K562 (cell line): Measurements from ENCODE around the gene LRRC4C.

Experiments
- BCLAF1 ChIP-seq, 2 experiments: fragments of 450-650 bp in 1 of 2; IDR thresholded peaks; 2 replicates each; pipeline ENCODE4 v1.6.1; 2011 to 2017; ENCODE audit warnings: low read depth in 2 of 2, antibody characterized with exemption in 1 of 2, borderline replicate concordance in 1 of 2, low read length in 1 of 2, mild to moderate bottlenecking in 1 of 2, mixed read lengths in 1 of 2; ENCODE audit not compliant: control insufficient read depth in 1 of 2
- BRD9 ChIP-seq: fragments of 450-650 bp; IDR thresholded peaks from 2 replicates; pipeline ENCODE4 v1.6.1; 2018; ENCODE audit warnings: low read depth; ENCODE audit not compliant: partially characterized antibody
- EZH2 ChIP-seq: IDR thresholded peaks from 2 replicates; pipeline ENCODE4 v1.6.1; 2012; ENCODE audit warnings: low read depth, mild to moderate bottlenecking, inconsistent platforms, low read length, borderline replicate concordance
- KHSRP ChIP-seq: fragments of 450-650 bp; IDR thresholded peaks from 2 replicates; pipeline ENCODE4 v1.6.1; 2017
- MYC ChIP-seq, 2 experiments: fragments of 250-450 bp in 1 of 2; sonication (Bioruptor Pico) in 1 of 2; IDR thresholded peaks; 2 replicates each; pipeline versions ENCODE4 v1.5.1 to v1.6.1; 2012 to 2021; ENCODE audit warnings: low read depth in 2 of 2, borderline replicate concordance in 1 of 2, improper control_type of control experiment in 1 of 2, low read length in 1 of 2, mild to moderate bottlenecking in 1 of 2, moderate library complexity in 1 of 2
- POLR3A ChIP-seq: IDR thresholded peaks from 2 replicates; pipeline ENCODE4 v1.6.1; 2011; ENCODE audit warnings: borderline replicate concordance, mild to moderate bottlenecking, moderate library complexity; ENCODE audit not compliant: insufficient read length, insufficient read depth; ENCODE audit errors: extremely low read depth
- REST ChIP-seq, 2 experiments: fragments of 450-650 bp; formaldehyde crosslinking in 1 of 2; IDR thresholded peaks; 2 replicates each; pipeline versions ENCODE4 v1.4.0 to v1.6.1; 2014 to 2020; ENCODE audit warnings: mild to moderate bottlenecking in 2 of 2, borderline replicate concordance in 1 of 2, low read depth in 1 of 2
- ZBTB26 ChIP-seq: fragments of 450-650 bp; formaldehyde crosslinking; IDR thresholded peaks from 2 replicates; pipeline ENCODE4 v1.4.0; 2022; ENCODE audit warnings: missing genetic modification characterization
- ZNF24 ChIP-seq: fragments of 450-650 bp; IDR thresholded peaks from 2 replicates; pipeline ENCODE4 v1.6.1; 2016

GRCh38 chr11:40338062-40338461 is 1121.4 kb downstream of the LRRC4C start:
- TF ChIP-seq MYC (IDR thresholded peaks at IDR 0.05; ENCODE audit: low read depth, low read length) (no peak), MYC (CRISPR knock-in tag; IDR thresholded peaks at IDR 0.05; ENCODE audit: borderline replicate concordance, low read depth) (no peak), POLR3A (no peak), EZH2 (no peak), BRD9 (no peak), ZNF24 (no peak), REST (IDR thresholded peaks at IDR 0.05; ENCODE audit: borderline replicate concordance) (no peak), REST (CRISPR knock-in tag; IDR thresholded peaks at IDR 0.05; ENCODE audit: low read depth) (no peak), BCLAF1 (IDR thresholded peaks at IDR 0.05; ENCODE audit: borderline replicate concordance in 1 of 2, control insufficient read depth in 1 of 2, low read depth in 2 of 2, low read length in 1 of 2) (no peak), KHSRP (no peak), ZBTB26 (CRISPR knock-in tag) (no peak)
